SH-SY5Y (cell line): ENCODE results near the gene PIK3R4.

ENCODE experiments used
- GATA2 ChIP-seq: IDR thresholded peaks from 2 replicates; pipeline ENCODE4 v1.6.1; 2011; ENCODE audit warnings: mild to moderate bottlenecking, low read depth, low read length
- GATA3 ChIP-seq: IDR thresholded peaks from 2 replicates; pipeline ENCODE4 v1.6.1; 2011; ENCODE audit warnings: low read depth, mild to moderate bottlenecking, low read length, moderate library complexity

DNA sequence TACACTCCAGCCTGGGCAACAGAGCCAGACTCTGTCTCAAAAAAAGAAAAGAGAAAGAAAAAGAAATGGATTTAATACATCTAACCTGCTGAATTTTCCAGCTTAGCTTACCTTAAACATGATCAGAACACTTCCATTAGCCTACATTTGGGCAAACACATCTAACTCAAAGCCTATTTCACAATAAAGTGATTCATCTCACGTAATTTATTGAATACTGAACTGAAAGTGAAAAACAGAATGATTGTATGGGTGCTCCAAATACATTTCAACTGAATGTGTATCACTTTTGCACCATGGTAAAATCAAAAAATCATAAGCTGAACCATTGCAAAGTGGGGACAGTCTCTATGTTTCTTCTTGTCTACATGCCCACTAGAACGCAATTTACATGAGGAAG lies 9.0 kb downstream of the PIK3R4 start:
- TF ChIP-seq GATA2 (no peak), GATA3 (no peak)
